K562 (cell line): ENCODE measurements around the gene SMIM36. TPM values are rescaled to one million over a fixed set of nuclear protein-coding genes. Genes with fewer than 3 reads are reported as not detected.

Experiments
- polyA plus RNA-seq, 8 experiments: library from polyadenylated mRNA; depleted of rRNA in 4 of 8; stranded (reverse) in 5 of 8; unstranded in 3 of 8; fragments of >200 nt; fragmentation: Nextera tagmentation in 2 of 8; fragmentation: Illumina TruSeq in 1 of 8; extraction: Ambion mirVana in 2 of 8; extraction: Trizol in 1 of 8; gene quantifications; 2 replicates each; pipeline versions ENCODE4 v1.2.1 to v1.2.3, GENCODE V29; 2011 to 2014; ENCODE audit warnings: inconsistent platforms in 1 of 8, missing spikeins in 1 of 8
- small RNA-seq: library from RNA; depleted of rRNA; stranded (forward); fragments of <200 nt; gene quantifications from one replicate; pipeline ENCODE3, GENCODE V24; 2014
- total RNA-seq, 7 experiments: library from RNA; depleted of rRNA in 6 of 7; stranded (reverse); fragments of >200 nt in 6 of 7; fragmentation: Illumina TruSeq in 2 of 7; extraction: Trizol in 2 of 7; gene quantifications; 2 replicates each; pipeline versions ENCODE4 v1.2.1 to v1.2.3, GENCODE V29; 2011 to 2021; ENCODE audit warnings: low replicate concordance in 1 of 7

Gene SMIM36
- total and polyA plus RNA-seq, 9 of the 15 experiments (the other 6 are each of a cell fraction or from before 2014, with no cell fraction given): not detected

Small RNA genes lying within 50 kb of the gene (small RNA-seq; reads per million reads assigned to genes)
- gene RNU6-1249P: not detected

Other genes with a start within 250 kb of the SMIM36 start
- 0.09 and 0.20 TPM in 2 replicates for gene HLF, start 246.5 kb downstream of the SMIM36 start, total RNA-seq (2014; rRNA removed)
- gene HLF, start 246.5 kb downstream of the SMIM36 start, total RNA-seq (2014; rRNA removed; fragmentation: Illumina TruSeq; extraction: Trizol): 0.15 and 0.32 TPM in 2 replicates
- gene HLF, start 246.5 kb downstream of the SMIM36 start, total RNA-seq (2015; rRNA removed; fragmentation: Illumina TruSeq; extraction: Trizol): 0.11 and 0.14 TPM in 2 replicates
- gene HLF, start 246.5 kb downstream of the SMIM36 start, total RNA-seq (2021): 0.24 and 0.65 TPM in 2 replicates
- gene HLF, start 246.5 kb downstream of the SMIM36 start, polyA plus RNA-seq (2011; rRNA removed): 0.04 and 0.09 TPM in 2 replicates
- 0.08 and 0.09 TPM in 2 replicates for gene HLF, start 246.5 kb downstream of the SMIM36 start, polyA plus RNA-seq (2014; fragmentation: Illumina TruSeq; extraction: Trizol)
- under 1 TPM; 0.03 to 0.11 TPM for gene HLF, start 246.5 kb downstream of the SMIM36 start, polyA plus RNA-seq (2014; fragmentation: Nextera tagmentation; extraction: Ambion mirVana)
- 0.05 and 1.4 TPM in 2 replicates for gene HLF, start 246.5 kb downstream of the SMIM36 start, polyA plus RNA-seq (2014; rRNA removed)
- gene MMD, start 89.6 kb downstream of the SMIM36 start, total RNA-seq (2014; rRNA removed): 6.7 and 11.0 TPM in 2 replicates
- gene MMD, start 89.6 kb downstream of the SMIM36 start, total RNA-seq (2014; rRNA removed; fragmentation: Illumina TruSeq; extraction: Trizol): 10.7 and 11.7 TPM in 2 replicates
- 7.3 and 8.8 TPM in 2 replicates for gene MMD, start 89.6 kb downstream of the SMIM36 start, total RNA-seq (2015; rRNA removed; fragmentation: Illumina TruSeq; extraction: Trizol)
- 15.2 TPM in 2 replicates for gene MMD, start 89.6 kb downstream of the SMIM36 start, total RNA-seq (2021)
- 17.7 and 18.9 TPM in 2 replicates for gene MMD, start 89.6 kb downstream of the SMIM36 start, polyA plus RNA-seq (2011; rRNA removed)
- 9.6 and 11.1 TPM in 2 replicates for gene MMD, start 89.6 kb downstream of the SMIM36 start, polyA plus RNA-seq (2014; fragmentation: Illumina TruSeq; extraction: Trizol)
- 1 to 10 TPM; 3.1 to 4.0 TPM for gene MMD, start 89.6 kb downstream of the SMIM36 start, polyA plus RNA-seq (2014; fragmentation: Nextera tagmentation; extraction: Ambion mirVana)
- 11.5 and 12.6 TPM in 2 replicates for gene MMD, start 89.6 kb downstream of the SMIM36 start, polyA plus RNA-seq (2014; rRNA removed)
- gene TMEM100, start 211.4 kb upstream of the SMIM36 start, total RNA-seq (2014; rRNA removed): 0.08 and 0.50 TPM in 2 replicates
- gene TMEM100, start 211.4 kb upstream of the SMIM36 start, total RNA-seq (2014; rRNA removed; fragmentation: Illumina TruSeq; extraction: Trizol): 0.16 and 0.22 TPM in 2 replicates
- gene TMEM100, start 211.4 kb upstream of the SMIM36 start, total RNA-seq (2015; rRNA removed; fragmentation: Illumina TruSeq; extraction: Trizol): 0.23 and 0.29 TPM in 2 replicates
- gene TMEM100, start 211.4 kb upstream of the SMIM36 start, total RNA-seq (2021): 0.20 and 0.34 TPM in 2 replicates
- 0.14 TPM in 1 of 2 replicates, not detected in the other for gene TMEM100, start 211.4 kb upstream of the SMIM36 start, polyA plus RNA-seq (2011; rRNA removed)
- gene TMEM100, start 211.4 kb upstream of the SMIM36 start, polyA plus RNA-seq (2014; fragmentation: Illumina TruSeq; extraction: Trizol): 0.19 and 0.42 TPM in 2 replicates
- gene TMEM100, start 211.4 kb upstream of the SMIM36 start, polyA plus RNA-seq (2014; fragmentation: Nextera tagmentation; extraction: Ambion mirVana): under 1 TPM; 0.13 to 0.18 TPM
- gene TMEM100, start 211.4 kb upstream of the SMIM36 start, polyA plus RNA-seq (2014; rRNA removed): 0.12 TPM in 1 of 2 replicates, not detected in the other
- 39.8 and 41.2 TPM in 2 replicates for gene PCTP, start 239.6 kb upstream of the SMIM36 start, total RNA-seq (2014; rRNA removed)
- gene PCTP, start 239.6 kb upstream of the SMIM36 start, total RNA-seq (2014; rRNA removed; fragmentation: Illumina TruSeq; extraction: Trizol): 42.7 and 43.3 TPM in 2 replicates
- 48.6 and 48.8 TPM in 2 replicates for gene PCTP, start 239.6 kb upstream of the SMIM36 start, total RNA-seq (2015; rRNA removed; fragmentation: Illumina TruSeq; extraction: Trizol)
- gene PCTP, start 239.6 kb upstream of the SMIM36 start, total RNA-seq (2021): 33.1 and 33.8 TPM in 2 replicates
- gene PCTP, start 239.6 kb upstream of the SMIM36 start, polyA plus RNA-seq (2011; rRNA removed): 53.4 and 62.3 TPM in 2 replicates
- gene PCTP, start 239.6 kb upstream of the SMIM36 start, polyA plus RNA-seq (2014; fragmentation: Illumina TruSeq; extraction: Trizol): 55.5 and 62.2 TPM in 2 replicates
- 10 to 100 TPM; 10.9 to 12.4 TPM for gene PCTP, start 239.6 kb upstream of the SMIM36 start, polyA plus RNA-seq (2014; fragmentation: Nextera tagmentation; extraction: Ambion mirVana)
- gene PCTP, start 239.6 kb upstream of the SMIM36 start, polyA plus RNA-seq (2014; rRNA removed): 37.4 and 47.1 TPM in 2 replicates